ENCODE measurements around the gene CHRNA3. TPM values are rescaled to one million over a fixed set of nuclear protein-coding genes. Genes with fewer than 3 reads are reported as not detected.

CHRNA3 gene
- total RNA-seq, 2 experiments from 2014 or later = not detected

- Mint-ChIP-seq H3K36me3 (ENCODE audit: low read depth) (no peaks in the 10 kb centered on the region), H3K27ac (no peak overlapping the region), H3K4me3 (no peak overlapping the region), H3K9me3 (no peaks in the 10 kb centered on the region), H3K27me3 (peaks cover 7% of the 10 kb centered on the region), H3K4me1 (ENCODE audit: low read depth) (no peaks in the 10 kb centered on the region)
- TF ChIP-seq CTCF (IDR thresholded peaks at IDR 0.05) = no peak
- CTCF ChIA-PET = interaction anchor here (0.9 kb wide), 1 partner anchor 15 kb away, joined by 3 read pairs; no protein-coding TSS in a partner anchor
- intact Hi-C loops (cut with micrococcal nuclease) = no loop called here
- POLR2A ChIA-PET = interaction anchor here (0.6 kb wide), 1 partner anchor 91 kb away, joined by 3 read pairs; no protein-coding TSS in a partner anchor
- DNase-seq (no peak), ATAC-seq (no peak)
Observed at GRCh38 chr15:78604420-78604819, 16.4 kb downstream of the CHRNA3 start.

GRCh38 chr15:78603467-78603866 is 17.3 kb downstream of the CHRNA3 start:
- DNase-seq (no peak), ATAC-seq (no peak)
- TF ChIP-seq CTCF (IDR thresholded peaks at IDR 0.05) = no peak
- no peak overlapping the region for H3K27ac Mint-ChIP-seq
- H3K4me3 Mint-ChIP-seq = no peak overlapping the region
- ChIA-PET POLR2A (no interaction called here), CTCF (no interaction called here)
- no peaks in the 10 kb centered on the region for H3K9me3 Mint-ChIP-seq
- no peaks in the 10 kb centered on the region for H3K36me3 Mint-ChIP-seq (ENCODE audit: low read depth)
- intact Hi-C loops (cut with micrococcal nuclease) = no loop called here
- H3K27me3 Mint-ChIP-seq = peaks cover 7% of the 10 kb centered on the region
- H3K4me1 Mint-ChIP-seq (ENCODE audit: low read depth) = no peaks in the 10 kb centered on the region

GRCh38 chr15:78599189-78599588 is 21.6 kb downstream of the CHRNA3 start:
- H3K36me3 Mint-ChIP-seq (ENCODE audit: low read depth) = no peaks in the 10 kb centered on the region
- CTCF ChIA-PET = interaction anchor here (3.1 kb wide), 1 partner anchor 110 kb away, joined by 8 read pairs; no protein-coding TSS in a partner anchor

GRCh38 chr15:78598348-78598747 is 22.4 kb downstream of the CHRNA3 start:
- TF ChIP-seq CTCF (IDR thresholded peaks at IDR 0.05) = no peak
- intact Hi-C loops (cut with micrococcal nuclease) = no loop called here
- H3K36me3 Mint-ChIP-seq (ENCODE audit: low read depth) = no peaks in the 10 kb centered on the region
- no peaks in the 10 kb centered on the region for H3K9me3 Mint-ChIP-seq
- ATAC-seq = no peak
- H3K4me3 Mint-ChIP-seq = no peak overlapping the region
- ChIA-PET CTCF (interaction anchor here (3.1 kb wide), 1 partner anchor 111 kb away, joined by 8 read pairs; no protein-coding TSS in a partner anchor), POLR2A (no interaction called here)
- no peak overlapping the region for H3K27ac Mint-ChIP-seq
- no peak for DNase-seq
- peaks cover 2% of the 10 kb centered on the region for H3K27me3 Mint-ChIP-seq
- H3K4me1 Mint-ChIP-seq (ENCODE audit: low read depth) = no peaks in the 10 kb centered on the region

More at GRCh38 chr15:78599189-78599588, 21.6 kb downstream of the CHRNA3 start:
- DNase-seq (no peak), ATAC-seq (no peak)
- TF ChIP-seq CTCF (IDR thresholded peaks at IDR 0.05) = no peak
- Mint-ChIP-seq H3K4me1 (ENCODE audit: low read depth) (no peaks in the 10 kb centered on the region), H3K27me3 (peaks cover 5% of the 10 kb centered on the region), H3K27ac (no peak overlapping the region), H3K4me3 (no peak overlapping the region), H3K9me3 (no peaks in the 10 kb centered on the region)
- POLR2A ChIA-PET = no interaction called here
- intact Hi-C loops (cut with micrococcal nuclease) = no loop called here

- TF ChIP-seq CTCF (IDR thresholded peaks at IDR 0.05) = no peak
- Mint-ChIP-seq H3K4me1 (ENCODE audit: low read depth) (no peaks in the 10 kb centered on the region), H3K27me3 (no peaks in the 10 kb centered on the region), H3K36me3 (ENCODE audit: low read depth) (no peaks in the 10 kb centered on the region), H3K4me3 (no peak overlapping the region), H3K9me3 (no peaks in the 10 kb centered on the region), H3K27ac (no peak overlapping the region)
- DNase-seq = no peak
- CTCF ChIA-PET = interaction anchor here (3.1 kb wide), 1 partner anchor 112 kb away, joined by 8 read pairs; no protein-coding TSS in a partner anchor
- no peak for ATAC-seq
- POLR2A ChIA-PET = no interaction called here
- intact Hi-C loops (cut with micrococcal nuclease) = no loop called here
Observed at GRCh38 chr15:78597583-78597982, 23.2 kb downstream of the CHRNA3 start.

Data from activated CD8-positive, alpha-beta T cell treated with anti-CD3 and anti-CD28 coated beads for 36 hours (primary cell).